H1 (cell line): ENCODE data around the gene LMTK3.

ENCODE experiments used
- BRCA1 ChIP-seq: IDR thresholded peaks from 2 replicates; pipeline ENCODE4 v1.6.1; 2012; ENCODE audit warnings: low read depth, low read length, improper control_type of control experiment
- CHD1 ChIP-seq: IDR thresholded peaks from 2 replicates; pipeline ENCODE4 v1.6.1; 2012; ENCODE audit warnings: low read depth, low read length, improper control_type of control experiment
- EP300 ChIP-seq, 2 experiments: IDR thresholded peaks; 1 replicate in 1 of 2; 2 replicates in 1 of 2; pipeline ENCODE4 v1.6.1; 2011 to 2012; ENCODE audit warnings: low read depth in 2 of 2, low read length in 2 of 2, mild to moderate bottlenecking in 2 of 2, borderline replicate concordance in 1 of 2, inconsistent platforms in 1 of 2, moderate library complexity in 1 of 2
- EZH2 ChIP-seq: fragments of 200-600 bp; sonication (generic); IDR thresholded peaks from 2 replicates; pipeline ENCODE4 v1.7.1; 2012; ENCODE audit warnings: low read depth, mild to moderate bottlenecking, moderate library complexity, low read length, inconsistent platforms; ENCODE audit not compliant: severe bottlenecking
- POLR2A ChIP-seq, 2 experiments: IDR thresholded peaks; 1 replicate in 1 of 2; 2 replicates in 1 of 2; pipeline ENCODE4 v1.6.1; 2011; ENCODE audit warnings: low read depth in 2 of 2, low read length in 2 of 2, mild to moderate bottlenecking in 2 of 2; ENCODE audit errors: control extremely low read depth in 1 of 2
- POLR2AphosphoS5 ChIP-seq: IDR thresholded peaks from 2 replicates; pipeline ENCODE4 v1.6.1; 2011; ENCODE audit warnings: low read depth, low read length
- RFX5 ChIP-seq: IDR thresholded peaks from 2 replicates; pipeline ENCODE4 v1.6.1; 2011; ENCODE audit warnings: low read depth, low read length, improper control_type of control experiment, borderline replicate concordance
- SIX5 ChIP-seq: IDR thresholded peaks from 2 replicates; pipeline ENCODE4 v1.6.1; 2011; ENCODE audit warnings: mild to moderate bottlenecking, low read depth, low read length
- SP2 ChIP-seq: IDR thresholded peaks from 2 replicates; pipeline ENCODE4 v1.6.1; 2012; ENCODE audit warnings: mild to moderate bottlenecking, low read length, inconsistent platforms
- TAF1 ChIP-seq: IDR thresholded peaks from 2 replicates; pipeline ENCODE4 v1.6.1; 2011; ENCODE audit warnings: mild to moderate bottlenecking, low read depth, low read length
- TCF12 ChIP-seq: IDR thresholded peaks from 2 replicates; pipeline ENCODE4 v1.6.1; 2011; ENCODE audit warnings: low read depth, mild to moderate bottlenecking, low read length
- YY1 ChIP-seq: IDR thresholded peaks from 2 replicates; pipeline ENCODE4 v1.6.1; 2011; ENCODE audit warnings: low read depth, mild to moderate bottlenecking, low read length
- TF ChIP-seq, protein P1 (sequence below), 3 experiments: IDR thresholded peaks; 1 replicate in 2 of 3; 2 replicates in 1 of 3; pipeline versions ENCODE4 v1.5.1 to v1.6.1; 2011; ENCODE audit warnings: low read length in 3 of 3, mild to moderate bottlenecking in 3 of 3, inconsistent platforms in 2 of 3, low read depth in 1 of 3, moderate library complexity in 1 of 3; ENCODE audit not compliant: insufficient read depth in 1 of 3; ENCODE audit errors: control extremely low read depth in 1 of 3

DNA sequence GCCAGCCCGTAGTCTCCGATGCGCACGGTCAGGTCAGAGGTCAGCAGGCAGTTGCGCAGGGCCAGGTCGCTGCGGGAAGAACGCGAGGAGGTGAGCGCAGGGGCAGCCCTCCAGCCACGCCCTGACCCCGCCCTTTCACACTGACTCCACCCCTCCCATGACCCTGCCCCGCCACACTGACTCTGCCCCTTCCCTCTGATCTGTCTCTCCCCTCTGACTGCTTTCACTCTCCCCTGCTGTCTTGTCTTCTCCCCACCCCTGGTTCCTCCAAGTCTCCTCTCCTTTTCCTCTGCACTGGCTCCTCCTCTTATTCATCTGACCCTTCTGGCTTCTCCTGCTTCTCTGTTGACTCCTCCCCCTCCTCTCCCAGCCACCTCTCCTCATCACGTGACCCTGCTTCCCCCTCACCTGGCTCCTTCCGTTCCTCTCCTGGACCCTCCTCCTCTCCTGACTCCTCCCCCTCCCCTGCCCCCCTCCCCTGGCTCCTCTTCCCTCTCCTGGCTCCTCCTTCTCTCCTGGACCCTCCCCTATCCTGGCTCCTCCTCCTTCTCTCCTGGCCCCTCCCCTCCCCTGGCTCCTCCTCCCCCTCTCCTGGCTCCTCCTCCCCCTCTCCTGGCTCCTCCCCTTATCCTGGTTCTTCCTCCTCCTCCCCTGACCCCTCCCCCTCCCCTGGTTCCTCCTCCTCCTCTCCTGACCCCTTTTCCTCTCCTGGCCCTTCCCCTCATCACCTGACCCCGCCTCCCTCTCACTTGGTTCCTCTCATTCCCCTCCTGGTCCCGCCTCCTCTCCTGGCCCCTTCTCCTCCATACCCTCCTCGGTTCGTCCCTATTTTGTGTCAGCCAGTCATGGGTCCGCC lies 9.9 kb downstream of the LMTK3 start:
- TF ChIP-seq, protein P1, sequence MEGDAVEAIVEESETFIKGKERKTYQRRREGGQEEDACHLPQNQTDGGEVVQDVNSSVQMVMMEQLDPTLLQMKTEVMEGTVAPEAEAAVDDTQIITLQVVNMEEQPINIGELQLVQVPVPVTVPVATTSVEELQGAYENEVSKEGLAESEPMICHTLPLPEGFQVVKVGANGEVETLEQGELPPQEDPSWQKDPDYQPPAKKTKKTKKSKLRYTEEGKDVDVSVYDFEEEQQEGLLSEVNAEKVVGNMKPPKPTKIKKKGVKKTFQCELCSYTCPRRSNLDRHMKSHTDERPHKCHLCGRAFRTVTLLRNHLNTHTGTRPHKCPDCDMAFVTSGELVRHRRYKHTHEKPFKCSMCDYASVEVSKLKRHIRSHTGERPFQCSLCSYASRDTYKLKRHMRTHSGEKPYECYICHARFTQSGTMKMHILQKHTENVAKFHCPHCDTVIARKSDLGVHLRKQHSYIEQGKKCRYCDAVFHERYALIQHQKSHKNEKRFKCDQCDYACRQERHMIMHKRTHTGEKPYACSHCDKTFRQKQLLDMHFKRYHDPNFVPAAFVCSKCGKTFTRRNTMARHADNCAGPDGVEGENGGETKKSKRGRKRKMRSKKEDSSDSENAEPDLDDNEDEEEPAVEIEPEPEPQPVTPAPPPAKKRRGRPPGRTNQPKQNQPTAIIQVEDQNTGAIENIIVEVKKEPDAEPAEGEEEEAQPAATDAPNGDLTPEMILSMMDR (IDR thresholded peaks at IDR 0.05; ENCODE audit: control extremely low read depth in 1 of 3, insufficient read depth in 1 of 3, low read depth in 1 of 3, low read length in 3 of 3): no peak
- no peak for TF ChIP-seq POLR2A (IDR thresholded peaks at IDR 0.05; ENCODE audit: control extremely low read depth in 1 of 2, low read depth in 2 of 2, low read length in 2 of 2)
- no peak for TF ChIP-seq TCF12
- no peak for TF ChIP-seq SIX5
- no peak for TF ChIP-seq SP2
- TF ChIP-seq EZH2: no peak
- 0 out of 3 replicates have a peak, but pooled peaks of 1 of the 2 experiments have one; percentile 7 for TF ChIP-seq EP300 (IDR thresholded peaks at IDR 0.05; ENCODE audit: borderline replicate concordance in 1 of 2, low read depth in 2 of 2, low read length in 2 of 2)
- no peak for TF ChIP-seq YY1
- TF ChIP-seq RFX5: no peak
- no peak for TF ChIP-seq CHD1
- TF ChIP-seq BRCA1: no peak
- TF ChIP-seq TAF1: no peak
- peak; percentile 37; the same call in 1 of the 2 replicates for TF ChIP-seq POLR2AphosphoS5
